ENCODE data around the gene KCNIP3.

Gene KCNIP3

DNA sequence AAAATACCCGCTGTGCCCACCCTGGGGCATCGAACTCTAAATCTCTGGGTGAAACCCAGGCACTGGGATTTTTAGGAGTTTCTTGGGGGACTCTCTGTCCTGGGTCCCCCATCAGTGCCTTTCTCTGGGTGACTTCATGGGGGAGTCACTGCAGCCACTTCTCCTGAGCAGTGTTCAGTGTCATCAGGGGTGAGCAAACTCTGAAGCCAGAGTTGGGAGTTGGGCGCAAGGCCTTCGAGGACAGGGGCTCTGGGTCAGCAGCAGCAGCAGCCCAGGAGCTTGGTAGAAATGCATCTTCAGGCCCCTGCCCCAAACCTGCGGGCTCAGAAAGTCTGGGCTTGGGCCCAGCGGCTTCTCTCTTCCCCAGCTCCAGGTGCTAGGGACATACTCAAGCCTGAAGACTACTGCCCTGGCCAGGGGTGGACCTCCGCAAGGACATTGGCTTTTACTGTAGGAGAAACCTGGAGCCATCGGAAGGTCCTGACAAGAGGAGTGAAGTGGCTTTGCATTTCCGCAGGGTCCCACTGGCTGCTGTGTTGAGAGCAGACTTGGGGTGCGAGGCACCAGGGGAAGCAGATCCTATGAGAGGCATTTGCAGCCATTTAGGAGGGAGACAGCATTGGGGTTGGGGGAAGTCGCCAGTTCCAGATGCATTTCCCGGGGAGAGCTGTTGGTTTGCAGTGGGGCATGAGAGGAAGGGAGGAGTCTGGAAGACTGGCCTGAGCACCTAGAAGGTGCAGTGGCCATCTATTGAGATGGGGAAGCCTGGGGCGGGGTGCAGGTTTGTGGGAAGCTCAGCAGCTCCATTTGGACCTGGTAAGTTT, 53.8 kb downstream of the KCNIP3 start:
- TF ChIP-seq, protein P1, sequence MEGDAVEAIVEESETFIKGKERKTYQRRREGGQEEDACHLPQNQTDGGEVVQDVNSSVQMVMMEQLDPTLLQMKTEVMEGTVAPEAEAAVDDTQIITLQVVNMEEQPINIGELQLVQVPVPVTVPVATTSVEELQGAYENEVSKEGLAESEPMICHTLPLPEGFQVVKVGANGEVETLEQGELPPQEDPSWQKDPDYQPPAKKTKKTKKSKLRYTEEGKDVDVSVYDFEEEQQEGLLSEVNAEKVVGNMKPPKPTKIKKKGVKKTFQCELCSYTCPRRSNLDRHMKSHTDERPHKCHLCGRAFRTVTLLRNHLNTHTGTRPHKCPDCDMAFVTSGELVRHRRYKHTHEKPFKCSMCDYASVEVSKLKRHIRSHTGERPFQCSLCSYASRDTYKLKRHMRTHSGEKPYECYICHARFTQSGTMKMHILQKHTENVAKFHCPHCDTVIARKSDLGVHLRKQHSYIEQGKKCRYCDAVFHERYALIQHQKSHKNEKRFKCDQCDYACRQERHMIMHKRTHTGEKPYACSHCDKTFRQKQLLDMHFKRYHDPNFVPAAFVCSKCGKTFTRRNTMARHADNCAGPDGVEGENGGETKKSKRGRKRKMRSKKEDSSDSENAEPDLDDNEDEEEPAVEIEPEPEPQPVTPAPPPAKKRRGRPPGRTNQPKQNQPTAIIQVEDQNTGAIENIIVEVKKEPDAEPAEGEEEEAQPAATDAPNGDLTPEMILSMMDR (IDR thresholded peaks at IDR 0.05; ENCODE audit: low read depth, low read length, missing control alignments) = no peak

GRCh38 chr2:95351598-95351915, 54.4 kb downstream of the KCNIP3 start:
- no peak overlapping the region for H3K4me3 ChIP-seq (replicated peaks; ENCODE audit: low read depth, low read length)
- TF ChIP-seq, protein P1 (IDR thresholded peaks at IDR 0.05; ENCODE audit: low read depth, low read length, missing control alignments) = no peak
- no peak for DNase-seq (ENCODE audit: extremely low read depth, low read depth)

More for the DNA sequence above, 53.8 kb downstream of the KCNIP3 start:
- DNase-seq (ENCODE audit: extremely low read depth, low read depth) = no peak
- no peak overlapping the region for H3K4me3 ChIP-seq (replicated peaks; ENCODE audit: low read depth, low read length)

DNA sequence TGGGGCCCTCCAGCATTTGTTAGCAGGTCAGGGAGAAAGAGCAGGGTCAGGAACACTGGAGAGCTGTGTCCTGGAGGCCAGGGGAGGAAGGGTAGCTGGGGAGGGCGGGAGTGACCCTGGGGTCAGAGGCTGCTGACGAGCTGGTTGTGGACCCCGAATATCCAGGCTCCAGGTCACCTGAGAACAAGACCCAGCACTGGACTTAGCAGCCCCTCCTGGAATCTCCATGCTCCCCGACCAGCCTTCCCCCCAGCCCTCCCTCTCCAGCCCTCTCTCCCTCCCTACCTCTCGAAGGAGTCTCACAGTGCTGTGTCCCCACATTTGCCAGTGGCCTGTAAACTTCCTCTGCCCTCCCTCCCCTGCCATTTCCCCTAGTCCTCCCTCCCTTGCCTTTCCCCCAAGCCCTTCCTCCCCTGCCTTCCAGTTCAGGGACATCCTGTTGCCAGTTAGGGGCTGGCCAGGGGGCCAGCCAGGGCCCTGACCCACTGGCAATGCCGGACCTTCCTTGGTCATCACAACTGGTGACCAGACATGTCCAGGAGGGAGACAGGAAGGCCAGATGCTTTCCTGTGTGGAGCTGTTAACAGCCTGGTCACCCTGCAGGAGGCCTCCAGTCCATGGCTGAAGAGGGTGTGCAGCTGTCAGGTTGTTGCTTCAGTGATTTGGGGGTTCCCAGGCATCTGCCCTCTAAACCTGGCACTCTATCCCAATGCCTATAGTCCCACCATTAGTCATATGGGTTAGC, 55.3 kb downstream of the KCNIP3 start:
- DNase-seq (ENCODE audit: extremely low read depth, low read depth) = no peak
- TF ChIP-seq, protein P1 (IDR thresholded peaks at IDR 0.05; ENCODE audit: low read depth, low read length, missing control alignments) = no peak
- no peak overlapping the region for H3K4me3 ChIP-seq (replicated peaks; ENCODE audit: low read depth, low read length)

DNA sequence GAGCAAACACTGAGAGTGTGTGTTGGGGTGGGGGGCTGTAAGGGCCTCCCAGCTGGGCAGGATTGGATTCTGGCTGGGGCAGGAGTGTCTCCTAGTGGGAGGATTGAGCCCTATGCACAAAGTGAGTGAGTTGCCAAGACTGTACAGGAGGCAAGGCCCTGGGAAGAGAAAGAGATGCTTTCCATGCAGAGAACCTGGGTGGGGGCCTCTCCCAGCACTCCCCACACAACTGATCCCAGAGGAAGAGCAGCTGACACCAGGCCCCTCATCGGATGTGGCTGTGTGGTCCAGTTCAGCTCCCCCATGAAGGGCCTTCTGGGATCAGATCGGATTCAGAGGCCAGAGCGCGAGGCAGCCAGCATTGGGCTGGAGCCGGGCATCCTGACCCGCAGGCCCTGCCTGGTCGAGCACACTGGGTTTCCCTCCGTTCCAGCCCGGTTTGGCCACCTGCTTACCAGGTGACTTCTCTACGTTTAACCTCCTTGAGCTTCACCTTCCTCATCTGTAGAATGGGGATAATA, 56.0 kb downstream of the KCNIP3 start:
- H3K4me3 ChIP-seq (replicated peaks; ENCODE audit: low read depth, low read length) = no peak overlapping the region
- no peak for DNase-seq (ENCODE audit: extremely low read depth, low read depth)
- TF ChIP-seq, protein P1 (IDR thresholded peaks at IDR 0.05; ENCODE audit: low read depth, low read length, missing control alignments) = no peak

- H3K4me3 ChIP-seq (replicated peaks; ENCODE audit: low read depth, low read length) = no peak overlapping the region
- TF ChIP-seq, protein P1 (IDR thresholded peaks at IDR 0.05; ENCODE audit: low read depth, low read length, missing control alignments) = no peak
- DNase-seq (ENCODE audit: extremely low read depth, low read depth) = no peak
Observed at GRCh38 chr2:95353613-95354468, 56.7 kb downstream of the KCNIP3 start.

- TF ChIP-seq, protein P1 (IDR thresholded peaks at IDR 0.05; ENCODE audit: low read depth, low read length, missing control alignments) = no peak
- H3K4me3 ChIP-seq (replicated peaks; ENCODE audit: low read depth, low read length) = no peak overlapping the region
- DNase-seq (ENCODE audit: extremely low read depth, low read depth) = no peak
Observed at GRCh38 chr2:95354469-95354901, 57.3 kb downstream of the KCNIP3 start.
